HepG2 (cell line): Measurements from ENCODE around the gene GNA15. TPM values are rescaled to one million over a fixed set of nuclear protein-coding genes. Genes with fewer than 3 reads are reported as not detected.

Source experiments
- ASH2L ChIP-seq: fragments of 300-600, 200-600 bp; sonication (generic); IDR thresholded peaks from 2 replicates; pipeline ENCODE4 v1.7.0; 2017; ENCODE audit warnings: low read depth, mild to moderate bottlenecking, moderate library complexity, mixed read lengths, low read length; ENCODE audit not compliant: insufficient read length
- ETV5 ChIP-seq: IDR thresholded peaks from 2 replicates; pipeline ENCODE4 v1.6.1; 2018; ENCODE audit warnings: missing biosample characterization, missing genetic modification reagents, inconsistent platforms, borderline replicate concordance
- GFI1 ChIP-seq: sonication (generic); formaldehyde crosslinking; IDR thresholded peaks from 2 replicates; pipeline ENCODE4 v1.5.0; 2020; ENCODE audit warnings: missing genetic modification reagents, mild to moderate bottlenecking, borderline replicate concordance
- IRF1 ChIP-seq: sonication (generic); formaldehyde crosslinking; IDR thresholded peaks from 2 replicates; pipeline ENCODE4 v1.4.0; 2020; ENCODE audit warnings: low read depth, mild to moderate bottlenecking, missing genetic modification reagents
- KAT8 ChIP-seq: IDR thresholded peaks from 2 replicates; pipeline ENCODE4 v1.6.1; 2016; ENCODE audit warnings: missing genetic modification reagents, missing compliant biosample characterization
- KDM5B ChIP-seq: sonication (generic); formaldehyde crosslinking; IDR thresholded peaks from 2 replicates; pipeline ENCODE4 v1.4.0; 2020; ENCODE audit warnings: missing genetic modification reagents, mild to moderate bottlenecking, borderline replicate concordance
- MAX ChIP-seq: IDR thresholded peaks from 2 replicates; pipeline ENCODE4 v1.6.1; 2012; ENCODE audit warnings: inconsistent platforms
- NR3C1 ChIP-seq: sonication (generic); formaldehyde crosslinking; IDR thresholded peaks from 2 replicates; pipeline ENCODE4 v1.4.0; 2020; ENCODE audit warnings: missing genetic modification reagents
- NRL ChIP-seq: sonication (generic); formaldehyde crosslinking; IDR thresholded peaks from 2 replicates; pipeline ENCODE4 v1.5.0; 2020; ENCODE audit warnings: missing genetic modification reagents, mild to moderate bottlenecking, moderate library complexity, borderline replicate concordance
- ZFP82 ChIP-seq: sonication (generic); formaldehyde crosslinking; IDR thresholded peaks from 2 replicates; pipeline ENCODE4 v1.5.1; 2020; ENCODE audit warnings: mild to moderate bottlenecking, missing genetic modification reagents, borderline replicate concordance
- ZNF207 ChIP-seq: fragments of 450-650 bp; IDR thresholded peaks from 2 replicates; pipeline ENCODE4 v1.6.1; 2016; ENCODE audit warnings: antibody characterized with exemption, borderline replicate concordance
- ZNF275 ChIP-seq: sonication (generic); formaldehyde crosslinking; IDR thresholded peaks from 2 replicates; pipeline ENCODE4 v1.8.0; 2022; ENCODE audit warnings: missing genetic modification reagents, mild to moderate bottlenecking, inconsistent platforms, borderline replicate concordance
- ZNF414 ChIP-seq: sonication (generic); formaldehyde crosslinking; IDR thresholded peaks from 2 replicates; pipeline ENCODE4 v1.5.0; 2020; ENCODE audit warnings: missing genetic modification reagents
- ZNF431 ChIP-seq: sonication (generic); formaldehyde crosslinking; IDR thresholded peaks from 2 replicates; pipeline ENCODE4 v1.9.0; 2022; ENCODE audit warnings: missing genetic modification reagents, low read depth, mild to moderate bottlenecking, borderline replicate concordance
- ZNF672 ChIP-seq: sonication (generic); formaldehyde crosslinking; IDR thresholded peaks from 2 replicates; pipeline ENCODE4 v1.8.1; 2022; ENCODE audit warnings: missing genetic modification reagents
- ZNF691 ChIP-seq: sonication (generic); formaldehyde crosslinking; IDR thresholded peaks from 2 replicates; pipeline ENCODE4 v1.4.0; 2020; ENCODE audit warnings: missing genetic modification reagents, low read depth, mild to moderate bottlenecking, borderline replicate concordance
- ZNF768 ChIP-seq: sonication (generic); formaldehyde crosslinking; IDR thresholded peaks from 2 replicates; pipeline ENCODE4 v1.4.0; 2020; ENCODE audit warnings: missing genetic modification reagents
- polyA plus RNA-seq, 8 experiments: library from polyadenylated mRNA; depleted of rRNA in 3 of 8; stranded (reverse) in 7 of 8; unstranded in 1 of 8; fragments of >200 nt; fragmentation: Illumina TruSeq in 4 of 8; extraction: Trizol in 4 of 8; gene quantifications; 2 replicates each; pipeline versions ENCODE4 v1.2.1 to v1.2.3, GENCODE V29; 2011 to 2016; ENCODE audit warnings: low read depth in 4 of 8, missing spikeins in 1 of 8, mixed read lengths in 1 of 8; ENCODE audit not compliant: insufficient read depth in 1 of 8
- total RNA-seq, 5 experiments: library from RNA; depleted of rRNA; stranded (reverse); fragments of >200 nt; fragmentation: Illumina TruSeq; extraction: Trizol; gene quantifications; 2 replicates each; pipeline ENCODE4 v1.2.3, GENCODE V29; 2016; ENCODE audit warnings: low read depth in 1 of 5
- TF ChIP-seq, protein P1 (sequence below): sonication (generic); formaldehyde crosslinking; IDR thresholded peaks from 2 replicates; pipeline ENCODE4 v1.5.0; 2020; ENCODE audit warnings: missing genetic modification reagents
- TF ChIP-seq, protein P2 (sequence below): sonication (generic); formaldehyde crosslinking; conservative IDR thresholded peaks from 2 replicates; pipeline ENCODE4 v1.8.0; 2022; ENCODE audit warnings: mild to moderate bottlenecking, moderate library complexity, missing genetic modification reagents
- TF ChIP-seq, protein P3 (sequence below): sonication (generic); formaldehyde crosslinking; IDR thresholded peaks from 2 replicates; pipeline ENCODE4 v1.4.0; 2020; ENCODE audit warnings: missing genetic modification reagents
- TF ChIP-seq, protein P4 (sequence below): sonication (generic); formaldehyde crosslinking; IDR thresholded peaks from 2 replicates; pipeline ENCODE4 v1.5.1; 2020; ENCODE audit warnings: missing genetic modification reagents, mild to moderate bottlenecking, borderline replicate concordance

The GNA15 gene
- total and polyA plus RNA-seq, 2 of the 13 experiments (the other 11 are each of a cell fraction or from before 2014, with no cell fraction given), result not detected

GRCh38 chr19:3097442-3097871 lies 38.4 kb upstream of the GNA15 start (continued):
- TF ChIP-seq, protein P1, sequence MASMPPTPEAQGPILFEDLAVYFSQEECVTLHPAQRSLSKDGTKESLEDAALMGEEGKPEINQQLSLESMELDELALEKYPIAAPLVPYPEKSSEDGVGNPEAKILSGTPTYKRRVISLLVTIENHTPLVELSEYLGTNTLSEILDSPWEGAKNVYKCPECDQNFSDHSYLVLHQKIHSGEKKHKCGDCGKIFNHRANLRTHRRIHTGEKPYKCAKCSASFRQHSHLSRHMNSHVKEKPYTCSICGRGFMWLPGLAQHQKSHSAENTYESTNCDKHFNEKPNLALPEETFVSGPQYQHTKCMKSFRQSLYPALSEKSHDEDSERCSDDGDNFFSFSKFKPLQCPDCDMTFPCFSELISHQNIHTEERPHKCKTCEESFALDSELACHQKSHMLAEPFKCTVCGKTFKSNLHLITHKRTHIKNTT, result no peak
- TF ChIP-seq ZNF275 (CRISPR knock-in tag), result no peak
- TF ChIP-seq NR3C1 (CRISPR knock-in tag), result no peak
- no peak for TF ChIP-seq MAX
- TF ChIP-seq ZNF672, result no peak
- no peak for TF ChIP-seq ETV5 (CRISPR knock-in tag)
- TF ChIP-seq, protein P2, sequence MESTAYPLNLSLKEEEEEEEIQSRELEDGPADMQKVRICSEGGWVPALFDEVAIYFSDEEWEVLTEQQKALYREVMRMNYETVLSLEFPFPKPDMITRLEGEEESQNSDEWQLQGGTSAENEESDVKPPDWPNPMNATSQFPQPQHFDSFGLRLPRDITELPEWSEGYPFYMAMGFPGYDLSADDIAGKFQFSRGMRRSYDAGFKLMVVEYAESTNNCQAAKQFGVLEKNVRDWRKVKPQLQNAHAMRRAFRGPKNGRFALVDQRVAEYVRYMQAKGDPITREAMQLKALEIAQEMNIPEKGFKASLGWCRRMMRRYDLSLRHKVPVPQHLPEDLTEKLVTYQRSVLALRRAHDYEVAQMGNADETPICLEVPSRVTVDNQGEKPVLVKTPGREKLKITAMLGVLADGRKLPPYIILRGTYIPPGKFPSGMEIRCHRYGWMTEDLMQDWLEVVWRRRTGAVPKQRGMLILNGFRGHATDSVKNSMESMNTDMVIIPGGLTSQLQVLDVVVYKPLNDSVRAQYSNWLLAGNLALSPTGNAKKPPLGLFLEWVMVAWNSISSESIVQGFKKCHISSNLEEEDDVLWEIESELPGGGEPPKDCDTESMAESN, result 0 out of 2 replicates have a peak, but pooled peaks have one; percentile 41
- TF ChIP-seq KAT8, result no peak
- no peak for TF ChIP-seq ZNF431 (CRISPR knock-in tag)
- no peak for TF ChIP-seq ZNF691 (CRISPR knock-in tag)
- TF ChIP-seq ZNF414, result no peak
- TF ChIP-seq GFI1, result no peak
- no peak for TF ChIP-seq ASH2L
- TF ChIP-seq, protein P3, sequence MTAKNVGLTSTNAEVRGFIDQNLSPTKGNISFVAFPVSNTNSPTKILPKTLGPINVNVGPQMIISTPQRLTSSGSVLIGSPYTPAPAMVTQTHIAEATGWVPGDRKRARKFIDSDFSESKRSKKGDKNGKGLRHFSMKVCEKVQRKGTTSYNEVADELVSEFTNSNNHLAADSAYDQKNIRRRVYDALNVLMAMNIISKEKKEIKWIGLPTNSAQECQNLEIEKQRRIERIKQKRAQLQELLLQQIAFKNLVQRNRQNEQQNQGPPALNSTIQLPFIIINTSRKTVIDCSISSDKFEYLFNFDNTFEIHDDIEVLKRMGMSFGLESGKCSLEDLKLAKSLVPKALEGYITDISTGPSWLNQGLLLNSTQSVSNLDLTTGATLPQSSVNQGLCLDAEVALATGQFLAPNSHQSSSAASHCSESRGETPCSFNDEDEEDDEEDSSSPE (CRISPR knock-in tag), result no peak
- TF ChIP-seq ZFP82 (CRISPR knock-in tag), result no peak
- TF ChIP-seq, protein P4, sequence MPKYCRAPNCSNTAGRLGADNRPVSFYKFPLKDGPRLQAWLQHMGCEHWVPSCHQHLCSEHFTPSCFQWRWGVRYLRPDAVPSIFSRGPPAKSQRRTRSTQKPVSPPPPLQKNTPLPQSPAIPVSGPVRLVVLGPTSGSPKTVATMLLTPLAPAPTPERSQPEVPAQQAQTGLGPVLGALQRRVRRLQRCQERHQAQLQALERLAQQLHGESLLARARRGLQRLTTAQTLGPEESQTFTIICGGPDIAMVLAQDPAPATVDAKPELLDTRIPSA, result no peak
- TF ChIP-seq IRF1, result no peak
- no peak for TF ChIP-seq ZNF207
- TF ChIP-seq KDM5B (CRISPR knock-in tag), result no peak
- TF ChIP-seq ZNF768 (CRISPR knock-in tag), result 0 out of 2 replicates have a peak, but pooled peaks have one; percentile 3
- TF ChIP-seq NRL (CRISPR knock-in tag), result no peak; the same call in 1 of the 2 replicates
